Astrocyte (in vitro differentiated cells and primary cell): ENCODE measurements around the gene CPZ. TPM values are rescaled to one million over a fixed set of nuclear protein-coding genes. Genes with fewer than 3 reads are reported as not detected.
"Not testable (repeated sequence)": the region's sequence is repeated elsewhere in the genome, so short reads cannot be mapped to it uniquely, and the experiment has no call there.

Experiments
- DNase-seq: peaks from one replicate; pipeline ENCODE4 v3.0.0-alpha.2; 2010; ENCODE audit warnings: low read depth
- FAIRE-seq: peaks from 2 replicates; lab custom pipeline; 2011; peaks lifted over from hg19 to GRCh38; lab: Jason Lieb, UNC
- H2AFZ ChIP-seq: 2 replicates; pipeline ENCODE4 v1.6.0; 2012; ENCODE audit warnings: low read depth, low read length, inconsistent platforms
- H3K27ac ChIP-seq: 2 replicates; pipeline ENCODE4 v1.5.1; 2011; ENCODE audit warnings: low read depth, low read length, inconsistent platforms
- H3K27me3 ChIP-seq: 2 replicates; pipeline ENCODE4 v1.6.0; 2011; ENCODE audit warnings: low read length, inconsistent platforms; ENCODE audit not compliant: insufficient read depth
- H3K36me3 ChIP-seq: 2 replicates; pipeline ENCODE4 v1.5.1; 2011; ENCODE audit warnings: low read length, inconsistent platforms; ENCODE audit not compliant: insufficient read depth
- H3K4me1 ChIP-seq: 2 replicates; pipeline ENCODE4 v1.5.1; 2011; ENCODE audit warnings: low read length, inconsistent platforms; ENCODE audit not compliant: insufficient read depth
- H3K4me2 ChIP-seq: 2 replicates; pipeline ENCODE4 v1.6.0; 2012; ENCODE audit warnings: low read length, inconsistent platforms
- H3K4me3 ChIP-seq: 2 replicates; pipeline ENCODE4 v1.5.1; 2011; ENCODE audit warnings: low read depth, mild to moderate bottlenecking, low read length, inconsistent platforms; ENCODE audit not compliant: insufficient read depth
- H3K79me2 ChIP-seq: 2 replicates; pipeline ENCODE4 v1.6.0; 2012; ENCODE audit warnings: mild to moderate bottlenecking, low read length, inconsistent platforms; ENCODE audit not compliant: insufficient read depth
- H3K9ac ChIP-seq: 2 replicates; pipeline ENCODE4 v1.6.0; 2012; ENCODE audit warnings: mild to moderate bottlenecking, low read length, inconsistent platforms
- H3K9me3 ChIP-seq: 2 replicates; pipeline ENCODE4 v1.5.1; 2012; ENCODE audit warnings: low read depth, mild to moderate bottlenecking, low read length, inconsistent platforms; ENCODE audit not compliant: insufficient read depth
- H4K20me1 ChIP-seq: 2 replicates; pipeline ENCODE4 v1.6.0; 2012; ENCODE audit warnings: low read length, inconsistent platforms; ENCODE audit not compliant: insufficient read depth
- H3K27ac Mint-ChIP-seq: one replicate; pipeline ENCODE4 v1.8.0; 2021; ENCODE audit warnings: mild to moderate bottlenecking, mixed read lengths; ENCODE audit not compliant: unreplicated experiment
- H3K27me3 Mint-ChIP-seq: one replicate; pipeline ENCODE4 v1.8.0; 2021; ENCODE audit warnings: low read depth, mixed read lengths; ENCODE audit not compliant: unreplicated experiment
- H3K36me3 Mint-ChIP-seq: one replicate; pipeline ENCODE4 v1.8.0; 2021; ENCODE audit warnings: low read depth, mixed read lengths; ENCODE audit not compliant: unreplicated experiment
- H3K4me1 Mint-ChIP-seq: one replicate; pipeline ENCODE4 v1.8.0; 2021; ENCODE audit warnings: low read depth, mixed read lengths; ENCODE audit not compliant: unreplicated experiment
- H3K4me3 Mint-ChIP-seq: one replicate; pipeline ENCODE4 v1.8.0; 2021; ENCODE audit warnings: mild to moderate bottlenecking, moderate library complexity, mixed read lengths; ENCODE audit not compliant: unreplicated experiment
- H3K9me3 Mint-ChIP-seq: one replicate; pipeline ENCODE4 v1.8.0; 2021; ENCODE audit warnings: mild to moderate bottlenecking, mixed read lengths; ENCODE audit not compliant: unreplicated experiment
- CTCF ChIP-seq: IDR thresholded peaks from 2 replicates; pipeline ENCODE4 v1.5.1; 2011; ENCODE audit warnings: low read depth, mild to moderate bottlenecking, inconsistent platforms, low read length, moderate library complexity; ENCODE audit not compliant: insufficient read depth
- EZH2 ChIP-seq: IDR thresholded peaks from 2 replicates; pipeline ENCODE4 v1.6.1; 2012; ENCODE audit warnings: mild to moderate bottlenecking, low read length, inconsistent platforms; ENCODE audit not compliant: insufficient read depth
- total RNA-seq: library from RNA; stranded (reverse); gene quantifications from 2 replicates; pipeline ENCODE4 v1.2.1, GENCODE V29; 2021

The CPZ gene
- total RNA-seq, 1 donor from 2014 or later: 6.3 TPM

- Mint-ChIP-seq H3K4me1 (no peaks in the 10 kb centered on the region), H3K36me3 (peaks cover 6% of the 10 kb centered on the region), H3K27ac (no peak overlapping the region), H3K9me3 (no peaks in the 10 kb centered on the region), H3K4me3 (no peak overlapping the region), H3K27me3 (peaks cover 27% of the 10 kb centered on the region)
- Histone ChIP-seq H3K4me2 (no peak overlapping the region), H3K36me3 (no peaks in the 10 kb centered on the region), H3K9me3 (no peaks in the 10 kb centered on the region), H4K20me1 (no peaks in the 10 kb centered on the region), H3K4me1 (no peaks in the 10 kb centered on the region), H3K79me2 (no peaks in the 10 kb centered on the region), H3K4me3 (no peak overlapping the region), H3K27ac (no peak overlapping the region), H3K27me3 (no peaks in the 10 kb centered on the region), H3K9ac (no peak overlapping the region), H2AFZ (no peak overlapping the region)
- no peak for TF ChIP-seq EZH2
- no peak for TF ChIP-seq CTCF
- no peak for DNase-seq
- no peak for FAIRE-seq
These were observed 25.9 kb downstream of the CPZ start for GRCh38 chr4:8618421-8618820.

- H3K9me3 Mint-ChIP-seq: no peaks in the 10 kb centered on the region
- H3K36me3 ChIP-seq: no peaks in the 10 kb centered on the region
- no peak for FAIRE-seq
- no peak for DNase-seq
- H3K27me3 Mint-ChIP-seq: peaks cover 27% of the 10 kb centered on the region
- no peak overlapping the region for H3K4me3 ChIP-seq
- no peaks in the 10 kb centered on the region for H3K9me3 ChIP-seq
- H3K4me2 ChIP-seq: no peak overlapping the region
- no peak overlapping the region for H3K27ac Mint-ChIP-seq
- no peaks in the 10 kb centered on the region for H4K20me1 ChIP-seq
- peaks cover 6% of the 10 kb centered on the region for H3K36me3 Mint-ChIP-seq
- H3K4me1 Mint-ChIP-seq: no peaks in the 10 kb centered on the region
- H3K9ac ChIP-seq: no peak overlapping the region
- no peak overlapping the region for H3K4me3 Mint-ChIP-seq
- no peaks in the 10 kb centered on the region for H3K27me3 ChIP-seq
- H3K79me2 ChIP-seq: no peaks in the 10 kb centered on the region
- no peak overlapping the region for H3K27ac ChIP-seq
- TF ChIP-seq CTCF (no peak), EZH2 (no peak)
- H2AFZ ChIP-seq: no peak overlapping the region
- no peaks in the 10 kb centered on the region for H3K4me1 ChIP-seq
These were observed 26.6 kb downstream of the CPZ start for GRCh38 chr4:8618961-8619720.

- not testable (repeated sequence) for H3K9me3 ChIP-seq, H3K4me1 ChIP-seq, DNase-seq, H3K9me3 Mint-ChIP-seq, H3K4me2 ChIP-seq, H3K27me3 ChIP-seq, H3K27ac ChIP-seq, H3K36me3 ChIP-seq, FAIRE-seq, H3K4me3 ChIP-seq, H3K4me3 Mint-ChIP-seq, H3K79me2 ChIP-seq, H3K36me3 Mint-ChIP-seq, H2AFZ ChIP-seq, H3K27ac Mint-ChIP-seq, H4K20me1 ChIP-seq, H3K4me1 Mint-ChIP-seq, H3K9ac ChIP-seq
- peaks cover 15% of the 10 kb centered on the region for H3K27me3 Mint-ChIP-seq
These were observed 28.6 kb downstream of the CPZ start for GRCh38 chr4:8621135-8621534.

- H3K9me3 ChIP-seq, H3K4me2 ChIP-seq, H3K4me1 ChIP-seq, H3K4me3 ChIP-seq, H3K4me1 Mint-ChIP-seq, H3K9ac ChIP-seq, H3K36me3 Mint-ChIP-seq, H3K36me3 ChIP-seq, H3K27ac ChIP-seq, H3K27me3 ChIP-seq, H4K20me1 ChIP-seq, H3K27me3 Mint-ChIP-seq, H2AFZ ChIP-seq, FAIRE-seq, H3K4me3 Mint-ChIP-seq, H3K79me2 ChIP-seq, H3K27ac Mint-ChIP-seq, DNase-seq, H3K9me3 Mint-ChIP-seq: not testable (repeated sequence)
These were observed 32.2 kb downstream of the CPZ start for GRCh38 chr4:8624601-8625272.
